ENCODE data around the gene BEAN1.
A peak's percentile ranks its signal among the peaks of the same experiment; 100 is the strongest.

BEAN1 gene

DNA sequence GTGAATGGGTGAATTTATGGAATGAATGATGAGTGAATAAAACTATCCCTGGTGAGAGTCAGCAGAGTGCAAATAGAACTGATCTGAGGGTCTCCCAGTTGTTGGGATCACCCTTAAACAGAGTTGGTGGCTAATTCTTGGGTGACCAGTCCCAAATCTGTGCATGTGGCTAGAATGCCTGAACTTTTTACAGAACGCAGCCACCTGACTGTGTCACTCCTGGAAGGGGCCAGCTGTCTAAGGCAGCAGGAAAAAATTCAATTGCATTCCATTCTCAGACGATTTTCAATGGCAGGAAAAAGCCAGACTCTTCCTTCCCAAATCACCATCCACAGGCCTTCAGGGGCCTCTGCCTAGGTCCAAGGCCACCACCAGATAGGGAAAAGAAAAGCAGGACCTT is 43.5 kb downstream of the BEAN1 start:
- no peak for DNase-seq (ENCODE audit: low read depth)

DNA sequence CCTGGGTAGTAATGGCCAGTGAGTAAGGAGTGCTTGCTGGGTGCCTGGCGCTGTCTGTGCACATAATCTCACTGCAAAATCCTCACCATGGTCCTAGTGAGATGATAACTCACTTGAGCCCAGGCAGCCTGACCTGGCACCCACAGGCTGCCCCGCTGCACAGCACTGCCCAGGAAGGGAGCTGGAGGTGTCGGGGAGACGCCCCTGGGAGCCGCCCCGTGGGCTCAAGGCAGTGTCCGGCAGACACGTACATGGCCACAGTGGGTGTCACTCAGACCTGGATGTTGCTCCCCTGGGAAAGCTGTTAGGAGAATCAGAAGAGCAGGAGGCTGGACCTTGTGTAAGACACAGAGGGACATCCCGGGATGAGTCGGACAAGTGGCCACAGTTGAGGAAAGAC is 44.2 kb downstream of the BEAN1 start:
- no peak for DNase-seq (ENCODE audit: low read depth)

DNA sequence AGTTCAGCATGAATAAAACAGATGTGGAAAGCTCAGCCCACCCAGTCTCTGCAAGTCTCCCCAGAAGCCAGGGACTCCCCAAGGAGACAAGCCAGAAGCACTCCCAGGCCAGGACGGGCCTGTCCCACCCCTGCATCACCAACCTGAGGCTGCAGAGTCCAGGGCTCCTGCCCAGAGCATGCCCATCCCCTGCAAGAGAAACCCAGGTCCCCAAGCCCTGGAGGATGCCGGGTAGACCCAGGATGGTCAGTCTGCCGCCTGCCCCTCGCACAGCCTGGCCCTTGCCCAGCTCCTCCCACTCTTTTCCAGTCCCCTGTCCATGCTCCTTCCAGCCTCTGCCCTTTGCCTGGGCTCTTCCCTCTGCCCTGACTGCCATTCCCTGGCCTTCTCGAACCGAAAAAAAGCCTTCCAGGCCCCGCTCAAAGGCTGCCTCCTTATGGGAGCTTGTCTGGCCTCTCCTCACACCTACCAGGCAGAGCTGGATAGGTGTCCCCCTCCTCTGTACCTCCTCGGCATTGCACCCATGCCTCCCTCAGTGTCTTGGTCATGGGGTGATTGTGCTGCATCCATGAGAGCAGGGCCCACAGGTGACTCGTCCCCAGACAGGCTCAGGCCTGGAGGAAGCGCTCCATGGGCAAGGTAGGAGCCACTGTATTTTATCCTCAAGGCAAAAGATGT is 44.8 kb downstream of the BEAN1 start:
- DNase-seq (ENCODE audit: low read depth), result no peak

DNA sequence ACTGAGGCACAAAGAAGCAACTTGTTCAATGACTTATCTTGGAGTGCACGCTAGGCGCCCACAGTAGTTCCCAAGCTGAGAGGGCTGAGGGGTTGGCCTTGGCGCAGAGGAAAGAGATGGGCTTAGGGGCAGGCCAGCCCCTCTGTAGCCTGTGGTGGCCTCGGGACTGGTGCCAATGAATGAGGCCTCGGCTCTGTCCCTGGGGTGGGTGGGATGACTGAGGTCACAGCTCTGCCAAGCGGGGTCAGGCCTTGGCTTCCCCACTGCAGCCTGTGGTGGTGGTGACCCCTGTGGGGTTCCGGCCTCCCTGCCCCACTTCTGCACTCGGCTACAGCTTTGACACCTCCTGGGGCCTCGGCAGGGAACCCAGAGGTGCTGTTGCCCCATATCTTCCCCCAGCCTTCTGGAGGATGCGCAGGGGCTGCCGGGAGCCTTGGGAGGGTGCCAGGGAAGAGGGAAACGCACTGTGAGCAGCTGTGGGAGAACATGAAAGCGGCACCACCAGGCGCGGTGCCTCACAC is 46.0 kb downstream of the BEAN1 start:
- DNase-seq (ENCODE audit: low read depth), result no peak

DNA sequence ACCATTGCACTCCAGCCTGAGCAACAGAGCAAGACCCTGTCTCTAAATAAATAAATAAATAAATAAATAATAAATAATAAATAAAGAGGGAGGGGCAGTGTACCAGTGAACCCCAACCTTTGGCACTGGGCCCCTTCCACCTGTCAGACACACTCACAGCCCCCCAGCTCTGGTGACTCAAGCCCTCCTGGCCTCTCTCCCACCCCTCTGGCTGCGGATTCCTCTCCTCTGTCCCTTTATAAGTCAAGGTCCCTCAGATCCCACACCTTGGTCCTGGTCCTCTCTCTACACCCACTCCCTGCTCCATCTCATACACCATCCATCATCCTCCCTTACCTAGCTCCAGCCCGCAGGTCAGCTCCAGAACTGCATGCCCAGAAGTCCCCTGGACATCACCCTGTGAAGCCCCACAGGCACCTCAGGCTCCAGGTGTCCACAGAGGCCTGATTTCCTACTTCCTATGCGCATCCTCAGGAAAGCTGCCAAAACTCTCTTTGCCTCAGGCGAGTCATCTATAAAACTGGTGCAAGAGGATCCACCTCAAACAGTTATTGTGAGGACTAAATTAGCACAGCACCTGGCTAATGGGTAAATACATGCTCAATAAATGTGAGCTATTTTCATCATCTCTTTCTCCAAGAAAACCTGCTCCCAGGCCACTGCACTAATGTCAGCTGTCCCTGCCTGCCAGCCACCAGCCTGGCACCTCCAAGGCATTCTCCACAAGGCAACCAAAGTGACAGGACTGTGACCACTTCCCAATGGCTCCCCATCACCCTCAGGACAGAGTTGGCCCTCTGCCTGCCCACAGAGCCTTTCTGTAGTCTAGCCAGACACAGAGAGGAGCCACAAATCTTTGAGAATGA is 46.8 kb downstream of the BEAN1 start:
- DNase-seq (ENCODE audit: low read depth), result no peak

DNA sequence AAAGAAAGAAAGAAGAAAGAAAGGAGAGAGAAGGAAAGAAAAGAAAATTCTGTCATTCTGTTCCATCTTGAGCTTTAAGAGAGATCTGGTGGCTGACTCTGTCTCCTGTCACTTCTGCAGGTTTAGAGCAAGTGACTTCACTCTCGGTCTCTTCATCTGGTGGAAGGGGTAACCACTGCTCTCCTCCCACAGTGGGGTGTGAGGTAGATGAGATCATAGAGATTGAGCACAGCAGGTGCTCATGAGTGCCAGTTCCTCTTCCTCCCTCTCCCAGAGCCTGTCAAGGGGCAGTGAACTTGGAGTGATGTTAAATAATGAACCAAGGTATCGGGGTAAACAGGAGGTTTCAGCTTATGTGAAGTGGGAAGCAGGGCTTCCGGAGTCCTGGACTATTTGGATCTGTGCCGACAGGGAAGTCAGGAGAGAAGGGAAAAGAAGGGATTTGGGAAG is 47.7 kb downstream of the BEAN1 start:
- DNase-seq (ENCODE audit: low read depth), result peak; percentile 32

DNA sequence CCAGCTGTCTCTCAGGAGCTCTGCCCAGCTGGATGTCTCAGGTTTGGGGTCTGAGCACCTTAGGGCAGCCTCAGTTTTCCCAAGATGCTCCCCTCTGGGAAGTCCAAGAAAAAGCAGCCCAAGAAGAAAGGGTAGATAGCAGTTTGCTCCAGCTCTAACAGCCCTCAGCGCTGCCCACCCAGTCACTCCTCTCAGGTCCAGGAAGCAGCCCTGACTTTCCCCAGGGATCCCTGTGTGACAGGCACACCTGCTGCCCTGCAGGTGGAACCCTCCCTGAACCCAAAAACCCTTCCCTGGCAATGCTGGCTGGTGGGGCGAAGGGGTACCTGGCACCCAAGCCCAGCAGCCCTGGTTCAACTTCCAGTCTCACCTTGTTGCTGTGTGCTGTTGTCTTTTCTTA is 48.1 kb downstream of the BEAN1 start:
- no peak for DNase-seq (ENCODE audit: low read depth)

DNA sequence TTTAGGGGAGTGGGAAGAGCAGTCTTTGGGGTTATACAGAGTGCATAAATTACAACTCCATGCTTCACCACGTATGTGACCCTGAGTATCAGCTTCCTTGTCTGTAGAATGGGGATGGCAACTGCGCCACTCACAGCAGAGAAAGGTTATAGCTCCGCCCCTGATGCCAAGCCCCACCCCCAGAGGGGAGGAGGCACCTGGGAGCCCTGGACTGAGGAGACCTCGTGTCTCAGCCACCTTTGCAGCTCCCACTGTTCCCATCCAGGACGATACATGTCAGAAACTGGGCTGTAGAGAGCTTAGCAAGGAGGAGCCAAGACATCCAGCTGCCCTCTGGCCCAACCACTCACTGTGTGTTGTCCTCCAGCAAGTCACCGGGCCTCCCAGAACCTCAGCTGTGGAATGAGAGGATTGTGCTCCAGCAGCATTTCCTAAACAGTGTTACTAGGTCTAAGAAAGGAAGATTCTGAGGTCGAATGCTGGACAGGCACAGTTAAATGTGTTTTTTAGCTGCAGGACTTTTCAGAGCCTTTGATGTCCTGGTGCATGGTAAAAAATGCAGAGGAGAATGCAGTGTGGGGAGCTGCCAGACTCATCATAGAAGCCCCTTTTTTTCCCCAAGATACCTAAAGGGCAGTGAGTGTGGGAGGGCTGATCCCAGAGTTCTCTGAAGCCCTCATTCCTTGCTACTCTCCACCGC is 49.4 kb downstream of the BEAN1 start:
- DNase-seq (ENCODE audit: low read depth), result peak; percentile 10

DNA sequence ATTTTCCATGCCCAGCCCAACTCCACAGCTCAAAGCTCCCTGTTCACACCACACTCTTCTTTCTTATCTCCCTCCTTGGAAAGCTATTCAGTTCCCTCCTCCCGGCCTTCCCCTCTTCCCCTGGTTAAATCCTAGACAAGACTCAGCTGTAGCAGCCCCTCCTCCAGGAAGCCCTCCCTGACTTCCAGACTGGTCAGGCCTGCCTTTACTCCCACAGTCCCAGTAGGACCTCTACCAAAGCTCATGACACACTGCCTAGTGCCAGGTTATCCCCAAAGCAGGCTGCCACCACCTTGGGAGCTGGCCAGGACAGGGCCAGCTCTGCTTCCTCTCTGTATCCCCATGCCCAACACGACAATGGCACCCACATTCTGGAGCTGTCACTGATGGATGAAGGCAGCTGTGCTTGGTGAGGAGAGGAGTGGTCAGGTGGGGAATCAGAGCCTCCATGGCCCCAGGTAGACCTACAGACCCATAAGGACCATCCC is 50.0 kb downstream of the BEAN1 start:
- no peak for DNase-seq (ENCODE audit: low read depth)

DNA sequence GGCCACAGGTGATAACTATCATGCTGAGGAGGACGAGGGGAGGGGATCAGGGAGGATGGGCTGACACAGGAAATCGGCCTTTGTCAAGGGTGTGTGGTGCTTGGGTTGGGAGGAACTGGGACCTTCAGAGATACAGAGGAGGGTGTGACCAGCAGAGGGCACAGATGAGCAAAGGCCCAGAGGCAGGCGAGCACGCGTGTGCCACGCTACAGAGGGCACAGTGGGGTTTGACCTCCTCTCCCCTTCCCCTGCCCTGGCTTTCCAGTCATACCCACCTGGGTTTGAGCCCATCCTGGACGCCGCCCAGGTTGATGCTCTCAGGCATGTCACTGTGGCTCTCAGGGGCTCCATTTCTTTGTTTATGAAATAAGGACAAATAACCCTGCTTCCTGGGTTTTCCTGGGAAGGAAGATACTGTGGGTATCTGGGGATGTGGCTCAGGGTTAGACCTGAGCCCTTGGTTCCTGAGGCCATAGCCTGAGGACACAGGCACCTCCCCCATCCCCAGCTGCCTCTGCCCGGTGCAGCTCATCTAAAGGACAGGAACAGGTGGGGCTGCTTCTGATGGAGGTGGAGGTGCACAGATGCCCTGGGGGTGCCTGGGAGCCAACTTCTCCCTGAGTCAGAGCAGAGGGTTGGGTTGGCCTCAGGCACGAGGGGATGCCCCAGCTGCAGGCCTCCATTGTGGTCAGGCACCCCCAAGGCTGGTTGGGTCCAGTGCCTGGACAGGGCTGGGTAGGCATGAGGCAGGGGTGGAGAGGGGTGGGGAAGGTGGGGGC is 51.8 kb downstream of the BEAN1 start:
- DNase-seq (ENCODE audit: low read depth), result peak; percentile 65

DNA sequence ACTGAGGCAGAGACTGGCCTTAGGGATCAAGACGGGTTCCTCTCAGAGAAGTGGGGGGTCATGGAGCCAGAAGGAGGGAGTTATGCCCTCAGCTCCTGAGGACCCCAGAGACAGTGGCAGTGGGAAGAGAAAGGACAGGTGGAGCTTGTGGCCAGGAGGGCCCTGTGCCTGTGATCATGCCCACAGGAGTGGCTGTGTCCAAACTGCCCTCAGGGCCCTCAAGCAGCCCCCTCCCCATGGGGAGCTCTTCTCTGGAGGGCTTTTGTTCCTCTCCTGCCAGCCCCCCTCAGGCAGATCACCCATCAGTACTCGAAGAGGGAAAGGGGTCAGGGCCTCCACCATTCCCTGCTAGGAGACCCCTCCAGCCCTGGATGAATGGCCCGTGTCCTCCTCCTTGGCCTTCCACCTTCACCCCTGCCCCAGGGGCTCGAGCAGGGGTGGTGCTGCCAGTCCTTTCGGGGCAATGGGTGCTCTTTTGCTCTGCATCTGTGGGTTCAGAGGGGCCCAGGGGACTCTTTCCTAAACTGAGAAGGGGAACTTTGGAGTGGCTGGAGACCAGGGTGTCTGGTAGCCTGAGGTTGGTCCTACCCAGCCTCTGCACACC is 52.7 kb downstream of the BEAN1 start:
- DNase-seq (ENCODE audit: low read depth), result no peak

DNA sequence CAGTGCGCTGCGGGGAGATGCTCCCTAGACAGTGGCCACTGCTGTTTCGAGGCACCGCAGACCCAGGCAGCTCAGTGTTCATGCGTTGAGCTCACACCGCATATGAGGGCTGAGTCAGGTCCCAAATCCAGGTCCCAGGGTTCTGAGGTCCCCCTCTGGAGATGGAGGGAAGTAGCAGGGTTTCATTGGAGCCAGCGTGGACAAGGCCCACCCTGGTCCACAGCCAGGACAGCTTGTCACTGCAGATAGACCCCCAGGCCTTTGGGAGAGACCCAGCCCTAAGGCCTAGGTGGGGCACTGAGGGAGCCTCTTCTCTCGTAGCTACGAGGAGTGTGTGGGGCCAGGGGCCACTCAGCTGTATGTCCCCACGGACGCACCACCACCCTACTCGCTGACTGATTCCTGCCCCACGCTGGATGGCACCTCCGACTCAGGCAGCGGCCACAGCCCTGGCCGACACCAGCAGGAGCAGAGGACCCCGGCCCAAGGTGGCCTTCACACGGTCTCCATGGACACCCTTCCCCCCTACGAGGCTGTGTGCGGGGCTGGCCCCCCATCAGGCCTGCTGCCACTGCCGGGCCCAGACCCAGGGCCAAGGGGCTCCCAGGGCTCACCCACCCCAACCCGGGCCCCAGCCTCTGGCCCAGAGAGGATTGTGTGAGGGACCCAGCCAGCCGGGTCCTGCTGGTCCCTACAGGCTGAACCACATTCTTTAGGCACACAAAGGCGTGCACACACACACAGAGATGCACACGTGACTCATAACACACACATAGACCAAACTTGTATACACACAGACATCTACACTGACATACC is 53.4 kb downstream of the BEAN1 start:
- DNase-seq (ENCODE audit: low read depth), result no peak

DNA sequence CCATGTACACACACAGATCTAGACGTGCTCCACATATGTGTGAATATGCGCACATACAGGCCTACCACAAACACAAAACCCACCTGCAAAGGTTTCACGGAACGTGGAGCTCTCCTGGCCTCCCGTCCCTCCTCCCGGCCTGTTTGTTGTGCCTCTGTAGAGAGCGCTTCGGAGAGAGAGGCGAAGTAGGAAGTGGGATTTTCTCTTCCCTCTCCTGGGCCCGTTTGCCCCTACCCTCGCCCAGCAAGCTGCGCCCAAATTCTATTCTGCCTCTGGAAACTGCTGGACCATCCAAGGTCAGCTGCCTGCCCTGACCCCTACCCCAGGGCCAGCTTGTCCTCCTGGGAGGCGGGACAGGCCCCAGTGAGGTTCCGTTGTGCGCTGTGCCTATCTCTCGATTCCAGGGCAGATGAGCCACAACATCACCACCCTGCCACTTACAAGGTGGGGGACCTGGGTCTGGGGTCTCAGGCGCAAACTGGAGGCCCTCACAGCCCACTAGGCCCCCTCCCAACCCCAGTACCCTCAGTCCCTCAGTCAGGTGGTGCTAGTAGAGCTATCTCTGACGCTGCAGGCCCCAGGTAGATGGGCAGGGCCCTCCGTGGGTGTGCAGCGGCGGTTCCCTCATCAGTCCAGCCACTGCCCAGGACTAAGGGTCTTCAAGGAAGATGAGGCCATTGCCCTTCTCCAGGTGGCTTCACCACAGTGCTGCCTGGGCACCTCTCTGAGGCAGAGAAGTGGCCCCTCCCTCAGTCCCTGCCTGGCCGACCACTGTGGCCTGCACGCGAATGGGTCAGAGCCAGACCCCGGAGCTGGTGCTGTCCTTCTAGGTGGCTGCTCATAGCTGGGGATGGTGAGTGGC is 54.2 kb downstream of the BEAN1 start:
- DNase-seq (ENCODE audit: low read depth), result no peak

DNA sequence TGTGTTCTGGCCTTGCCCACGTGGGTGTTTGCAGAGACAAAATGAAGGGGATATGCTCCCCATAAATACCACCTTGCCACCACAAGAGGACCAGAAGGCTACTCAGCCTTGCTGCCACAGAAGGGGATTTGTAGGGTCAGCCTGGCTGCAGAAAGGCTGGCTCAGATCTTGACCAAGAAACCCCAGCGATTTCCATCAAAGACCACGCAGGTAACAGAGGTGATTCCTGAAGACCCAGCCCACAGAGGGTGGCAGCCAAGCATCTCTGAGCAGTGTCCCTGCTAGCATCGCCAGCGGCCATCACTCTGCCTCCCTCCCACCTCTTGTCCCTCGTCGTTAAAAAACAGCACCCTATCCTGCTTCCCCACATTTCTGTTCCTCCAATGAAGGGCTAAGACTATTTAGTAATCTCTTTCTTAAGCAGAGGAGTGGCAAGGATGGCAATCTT is 54.9 kb downstream of the BEAN1 start:
- DNase-seq (ENCODE audit: low read depth), result no peak

DNA sequence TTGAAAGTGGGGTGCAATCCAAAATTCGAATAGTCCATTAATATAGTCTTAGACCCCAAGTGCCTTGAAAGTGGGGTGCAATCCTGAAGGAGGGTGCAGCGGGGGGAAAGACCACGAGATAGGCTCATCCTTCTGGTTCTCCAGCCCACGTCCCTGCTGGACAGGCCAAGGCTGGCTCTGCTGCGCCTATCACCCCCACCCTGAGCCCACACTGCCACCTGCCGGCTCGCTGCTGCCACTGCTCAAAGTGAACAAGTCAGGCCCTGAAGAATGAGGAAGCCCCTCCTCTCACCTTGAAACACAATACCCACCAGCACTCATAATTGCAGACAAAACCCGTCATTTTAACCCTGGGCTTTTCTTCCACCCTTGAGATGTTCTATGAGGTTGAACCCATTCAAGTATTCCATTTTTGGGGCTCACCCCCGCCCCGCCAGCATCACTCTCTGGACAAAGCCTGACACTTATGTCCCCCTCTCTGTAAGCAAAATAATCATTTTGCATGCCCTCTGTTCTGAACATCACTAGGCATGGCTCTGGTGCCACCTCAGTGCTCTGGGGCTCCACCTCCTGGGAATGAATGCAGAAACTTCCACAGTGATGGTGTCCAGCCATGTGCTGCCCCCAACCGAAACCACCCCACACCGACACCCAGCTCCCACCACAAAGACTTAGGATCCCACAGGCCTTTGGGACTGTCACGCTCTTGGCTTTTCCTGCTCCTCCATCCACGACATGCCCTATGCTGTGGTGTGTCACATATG is 56.8 kb downstream of the BEAN1 start:
- DNase-seq (ENCODE audit: low read depth), result peak; percentile 64

DNA sequence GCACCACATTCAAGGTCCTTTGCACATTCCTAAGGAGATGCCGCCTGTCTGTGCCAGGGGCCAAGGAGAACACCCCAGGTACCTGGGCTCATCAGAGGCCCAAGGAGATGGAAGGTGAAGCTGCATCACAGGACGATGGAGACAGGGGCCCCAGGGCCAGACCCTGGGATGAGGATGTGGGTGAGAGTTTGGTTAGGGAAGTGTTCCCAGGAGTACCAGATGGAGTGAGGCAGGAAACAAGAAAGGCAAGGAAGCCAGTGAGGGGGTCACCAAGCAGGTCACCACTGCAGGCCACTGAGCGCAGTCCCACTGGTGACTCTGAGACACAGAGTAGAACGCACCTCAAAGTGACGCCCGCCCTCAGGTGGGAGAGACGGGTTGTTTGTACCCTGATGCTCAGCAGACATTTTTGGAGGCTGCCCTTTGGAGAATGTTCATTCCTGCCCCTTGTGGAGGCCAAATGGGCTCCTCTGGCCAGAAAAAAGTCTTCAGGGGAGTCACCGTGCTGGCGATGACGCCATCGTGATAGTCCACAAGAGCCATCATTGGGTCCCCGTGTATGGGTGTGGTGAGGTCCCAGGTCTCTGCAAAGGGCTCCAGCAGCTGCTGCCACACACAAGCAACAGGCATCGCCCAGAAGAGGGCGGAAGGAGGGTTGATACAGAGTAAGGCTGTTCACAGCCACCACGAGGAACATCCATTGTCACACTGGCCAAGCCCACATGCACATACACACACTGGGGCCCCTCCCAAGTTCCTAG is 57.5 kb downstream of the BEAN1 start:
- no peak for DNase-seq (ENCODE audit: low read depth)

DNA sequence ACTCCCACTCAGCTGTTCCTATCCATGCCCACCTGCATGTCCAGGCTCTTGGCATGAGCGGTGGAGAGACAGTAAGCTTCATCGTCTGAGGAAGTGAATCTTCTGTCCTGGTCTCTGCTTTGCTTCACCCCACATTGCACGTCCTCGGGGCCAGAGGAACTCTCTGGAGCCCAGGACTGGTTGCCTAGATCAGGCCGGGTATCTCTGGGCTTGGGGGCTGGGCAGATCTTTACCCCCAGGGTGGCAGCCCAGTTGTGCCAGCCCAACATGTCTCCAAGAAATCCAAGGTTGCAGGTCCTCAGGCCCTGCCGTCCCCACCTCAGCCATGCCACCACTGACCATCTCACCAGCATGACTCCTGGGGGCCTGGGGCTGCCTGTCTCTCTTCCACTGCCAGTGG is 58.3 kb downstream of the BEAN1 start:
- DNase-seq (ENCODE audit: low read depth), result no peak

Measured in T follicular helper cell (primary cell).